T-helper 2 cell (primary cell): ENCODE results near the gene ITGB8.

Source experiments
- DNase-seq, 5 experiments: peaks; one replicate each; pipeline versions ENCODE4 v3.0.0 to v3.0.0-alpha.2; 2012 to 2022

Gene ITGB8

GRCh38 chr7:20343941-20344340, 13.2 kb downstream of the ITGB8 start:
- DNase-seq = no peak

- no peak for DNase-seq
Observed at GRCh38 chr7:20344396-20344795, 13.7 kb downstream of the ITGB8 start.

GRCh38 chr7:20346577-20346976, 15.9 kb downstream of the ITGB8 start:
- no peak for DNase-seq

- DNase-seq = no peak
Observed at GRCh38 chr7:20347680-20348079, 17.0 kb downstream of the ITGB8 start.

GRCh38 chr7:20348125-20348807, 17.6 kb downstream of the ITGB8 start:
- DNase-seq = no peak

GRCh38 chr7:20350518-20350951, 19.8 kb downstream of the ITGB8 start:
- no peak for DNase-seq

GRCh38 chr7:20350996-20351692, 20.4 kb downstream of the ITGB8 start:
- no peak for DNase-seq

- no peak for DNase-seq
Observed at GRCh38 chr7:20351901-20352300, 21.2 kb downstream of the ITGB8 start.

GRCh38 chr7:20352573-20353306, 22.0 kb downstream of the ITGB8 start:
- no peak for DNase-seq

- no peak for DNase-seq
Observed at GRCh38 chr7:20354610-20355528, 24.2 kb downstream of the ITGB8 start.

GRCh38 chr7:20358106-20358505, 27.4 kb downstream of the ITGB8 start:
- DNase-seq = no peak

- DNase-seq = no peak
Observed at GRCh38 chr7:20358762-20359282, 28.1 kb downstream of the ITGB8 start.

GRCh38 chr7:20359341-20359963, 28.8 kb downstream of the ITGB8 start:
- DNase-seq = no peak

- no peak for DNase-seq
Observed at GRCh38 chr7:20362574-20363253, 32.0 kb downstream of the ITGB8 start.

GRCh38 chr7:20364571-20365196, 34.0 kb downstream of the ITGB8 start:
- no peak for DNase-seq

- no peak for DNase-seq
Observed at GRCh38 chr7:20365486-20365885, 34.8 kb downstream of the ITGB8 start.

- DNase-seq = no peak
Observed at GRCh38 chr7:20374399-20374798, 43.7 kb downstream of the ITGB8 start.

GRCh38 chr7:20376796-20377195, 46.1 kb downstream of the ITGB8 start:
- DNase-seq = no peak

GRCh38 chr7:20381406-20382034, 50.8 kb downstream of the ITGB8 start:
- no peak for DNase-seq

- no peak for DNase-seq
Observed at GRCh38 chr7:20383351-20383750, 52.7 kb downstream of the ITGB8 start.
